Measurements from ENCODE around the gene ZDHHC12.

The ZDHHC12 gene

GRCh38 chr9:128727640-128728248, 3.8 kb upstream of the ZDHHC12 start:
- ChIA-PET CTCF (interaction anchor here (0.6 kb wide), 1 partner anchor 51 kb away, joined by 3 read pairs; no protein-coding TSS in a partner anchor), POLR2A (ENCODE audit: low non-redundant PET) (no interaction called here)
- TF ChIP-seq, protein P1, sequence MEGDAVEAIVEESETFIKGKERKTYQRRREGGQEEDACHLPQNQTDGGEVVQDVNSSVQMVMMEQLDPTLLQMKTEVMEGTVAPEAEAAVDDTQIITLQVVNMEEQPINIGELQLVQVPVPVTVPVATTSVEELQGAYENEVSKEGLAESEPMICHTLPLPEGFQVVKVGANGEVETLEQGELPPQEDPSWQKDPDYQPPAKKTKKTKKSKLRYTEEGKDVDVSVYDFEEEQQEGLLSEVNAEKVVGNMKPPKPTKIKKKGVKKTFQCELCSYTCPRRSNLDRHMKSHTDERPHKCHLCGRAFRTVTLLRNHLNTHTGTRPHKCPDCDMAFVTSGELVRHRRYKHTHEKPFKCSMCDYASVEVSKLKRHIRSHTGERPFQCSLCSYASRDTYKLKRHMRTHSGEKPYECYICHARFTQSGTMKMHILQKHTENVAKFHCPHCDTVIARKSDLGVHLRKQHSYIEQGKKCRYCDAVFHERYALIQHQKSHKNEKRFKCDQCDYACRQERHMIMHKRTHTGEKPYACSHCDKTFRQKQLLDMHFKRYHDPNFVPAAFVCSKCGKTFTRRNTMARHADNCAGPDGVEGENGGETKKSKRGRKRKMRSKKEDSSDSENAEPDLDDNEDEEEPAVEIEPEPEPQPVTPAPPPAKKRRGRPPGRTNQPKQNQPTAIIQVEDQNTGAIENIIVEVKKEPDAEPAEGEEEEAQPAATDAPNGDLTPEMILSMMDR (conservative IDR thresholded peaks at IDR 0.05; ENCODE audit: low read depth) = no peak
- H3K27ac ChIP-seq = peak overlapping the region; percentile 12
- no peak for DNase-seq (ENCODE audit: low spot score)

GRCh38 chr9:128724744-128725211, 851 bp upstream of the ZDHHC12 start:
- ChIA-PET CTCF (interaction anchor here (0.7 to 2.5 kb wide), 5 partner anchors 9 to 94 kb away, joined by 3 to 16 read pairs (median 3); partner anchors contain the start of genes ENDOG and PKN3), POLR2A (ENCODE audit: low non-redundant PET) (interaction anchor here (1.1 to 1.2 kb wide), 3 partner anchors 18 to 41 kb away, joined by 3 to 4 read pairs (median 3); no protein-coding TSS in a partner anchor)
- TF ChIP-seq, protein P1 (conservative IDR thresholded peaks at IDR 0.05; ENCODE audit: low read depth) = no peak
- peak overlapping the region; percentile 82 for H3K27ac ChIP-seq
- peak; percentile 90 for DNase-seq (ENCODE audit: low spot score)

DNA sequence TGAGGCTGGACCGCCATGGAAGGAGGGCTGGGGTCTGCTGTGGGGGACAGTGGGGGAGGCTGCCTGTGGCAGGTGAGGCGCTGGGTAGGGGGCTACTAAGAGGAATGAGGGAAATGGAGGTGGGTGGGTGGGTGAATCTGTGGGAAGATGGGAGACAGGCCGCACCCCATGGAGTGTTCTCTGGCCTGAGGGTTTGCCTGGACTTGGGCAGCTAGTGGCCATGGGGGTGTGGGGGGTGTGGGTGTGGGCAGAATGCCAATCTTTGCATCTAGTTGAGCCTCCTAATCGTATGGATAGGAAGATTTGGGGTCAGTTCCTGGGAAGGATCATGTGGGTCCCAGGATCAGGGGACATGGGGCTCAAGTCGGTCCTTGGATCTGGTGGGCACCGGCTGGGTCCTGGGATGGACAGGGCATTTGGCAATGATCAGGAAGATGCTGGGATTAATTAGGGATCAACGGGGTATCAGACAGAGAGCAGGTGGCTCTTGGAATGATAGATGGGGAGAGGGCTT, 518 bp downstream of the ZDHHC12 start:
- DNase-seq (ENCODE audit: low spot score) = peak; percentile 45
- POLR2A ChIA-PET (ENCODE audit: low non-redundant PET) = interaction anchor here (1.1 kb wide), 2 partner anchors 17 to 39 kb away, joined by 3 to 4 read pairs; no protein-coding TSS in a partner anchor
- CTCF ChIA-PET = interaction anchor here (0.6 to 2.5 kb wide), 4 partner anchors 10 to 200 kb away, joined by 3 to 16 read pairs (median 4); partner anchors contain the start of genes ENDOG and PKN3
- H3K27ac ChIP-seq = peak overlapping the region; percentile 82
- TF ChIP-seq, protein P1 (conservative IDR thresholded peaks at IDR 0.05; ENCODE audit: low read depth) = no peak

GRCh38 chr9:128722380-128723351, 1.3 kb downstream of the ZDHHC12 start:
- H3K27ac ChIP-seq = peak overlapping the region; percentile 82
- CTCF ChIA-PET = interaction anchor here (0.6 to 2.5 kb wide), 4 partner anchors 11 to 598 kb away, joined by 4 to 16 read pairs (median 6); partner anchors contain the start of gene ENDOG
- DNase-seq (ENCODE audit: low spot score) = no peak
- TF ChIP-seq, protein P1 (conservative IDR thresholded peaks at IDR 0.05; ENCODE audit: low read depth) = no peak
- POLR2A ChIA-PET (ENCODE audit: low non-redundant PET) = interaction anchor here (0.6 kb wide), 1 partner anchor 858 kb away, joined by 3 read pairs; no protein-coding TSS in a partner anchor

GRCh38 chr9:128721487-128722010, 2.4 kb downstream of the ZDHHC12 start:
- H3K27ac ChIP-seq = peak overlapping the region; percentile 82
- TF ChIP-seq, protein P1 (conservative IDR thresholded peaks at IDR 0.05; ENCODE audit: low read depth) = no peak
- POLR2A ChIA-PET (ENCODE audit: low non-redundant PET) = no interaction called here
- DNase-seq (ENCODE audit: low spot score) = no peak
- CTCF ChIA-PET = interaction anchor here (0.5 kb wide), 1 partner anchor 154 kb away, joined by 3 read pairs; no protein-coding TSS in a partner anchor

All from RWPE1 (cell line).